ENCODE data around the gene RPP25.

GRCh38 chr15:75001310-75001709 lies 44.7 kb upstream of the RPP25 start:
- TF ChIP-seq CTCF (IDR thresholded peaks at IDR 0.05) (no peak), EP300 (IDR thresholded peaks at IDR 0.05) (no peak)
